GM21423 (cell line): ENCODE measurements around the gene YWHAG.
A peak's percentile ranks its signal among the peaks of the same experiment; 100 is the strongest.
"Not testable (repeated sequence)": the region's sequence is repeated elsewhere in the genome, so short reads cannot be mapped to it uniquely, and the experiment has no call there.

Experiments used
- ATAC-seq: cut with Tn5 transposase; IDR thresholded peaks from one replicate; pipeline ENCODE4 v1.9.1; 2021; ENCODE audit warnings: mild to moderate bottlenecking, moderate library complexity; ENCODE audit not compliant: unreplicated experiment

Gene YWHAG

DNA sequence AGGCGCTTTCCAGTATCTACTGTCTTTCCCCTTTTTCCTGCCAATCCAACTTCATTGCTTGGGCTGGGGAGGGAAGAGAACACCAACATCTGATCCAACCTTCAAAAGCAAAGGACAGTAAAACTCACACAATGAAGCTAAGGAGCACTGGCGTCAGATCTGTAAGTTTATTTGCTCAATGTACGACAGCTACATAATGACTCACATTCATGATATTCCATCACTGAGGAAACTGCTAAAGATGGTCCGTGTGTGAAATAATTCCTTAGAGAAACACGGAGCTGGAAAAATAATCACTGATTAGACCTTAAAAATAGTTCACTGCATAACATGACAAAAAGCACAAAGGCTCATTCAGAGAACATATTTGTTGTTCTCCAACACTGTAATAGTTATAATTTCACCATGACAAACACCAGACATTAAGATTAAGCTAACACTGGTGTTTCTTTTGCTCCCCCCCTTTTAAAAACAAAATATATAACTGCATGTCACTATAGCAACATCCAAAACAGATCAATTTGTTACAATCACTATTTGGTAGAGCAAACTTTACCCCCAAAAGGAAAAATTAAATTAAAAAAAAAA, 32.1 kb downstream of the YWHAG start:
- ATAC-seq: no peak

DNA sequence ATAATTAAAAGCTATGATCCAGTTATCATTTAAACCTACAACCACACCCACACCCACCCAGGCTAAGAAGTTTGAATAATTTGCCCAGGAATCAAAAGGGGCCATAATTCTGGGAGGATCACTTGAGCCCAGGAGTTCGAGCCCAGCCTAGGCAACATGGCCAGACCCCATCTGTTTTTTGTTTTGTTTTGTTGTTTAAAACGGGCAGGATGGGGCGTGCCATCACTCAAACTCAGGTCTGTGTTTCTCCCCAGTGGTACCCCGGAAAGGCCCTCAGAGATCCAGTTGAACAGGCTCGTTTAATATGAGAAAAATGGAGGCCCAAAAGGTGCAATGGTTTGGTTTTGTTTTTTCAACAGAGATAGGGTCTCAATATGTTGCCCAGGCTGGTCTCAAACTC, 33.0 kb downstream of the YWHAG start:
- ATAC-seq: no peak

DNA sequence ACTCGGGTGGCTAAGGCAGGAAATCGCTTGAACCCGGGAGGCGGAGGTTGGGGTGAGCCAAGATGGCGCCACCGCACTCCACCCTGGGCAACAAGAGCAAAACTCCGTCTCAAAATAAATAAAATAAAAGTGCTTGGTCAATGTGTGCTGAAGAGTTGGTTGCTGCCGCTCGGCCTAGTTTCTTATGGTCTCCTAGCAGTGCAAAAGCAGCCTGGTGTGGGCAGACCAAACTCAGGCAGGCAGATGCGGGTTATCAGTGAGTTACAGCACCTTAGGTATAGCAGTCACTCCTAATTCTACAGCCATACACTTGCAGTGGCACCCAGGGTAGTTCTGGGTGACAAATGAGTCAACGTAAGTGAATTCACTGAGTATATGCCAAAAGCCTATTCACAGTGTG, 33.7 kb downstream of the YWHAG start:
- ATAC-seq: no peak

DNA sequence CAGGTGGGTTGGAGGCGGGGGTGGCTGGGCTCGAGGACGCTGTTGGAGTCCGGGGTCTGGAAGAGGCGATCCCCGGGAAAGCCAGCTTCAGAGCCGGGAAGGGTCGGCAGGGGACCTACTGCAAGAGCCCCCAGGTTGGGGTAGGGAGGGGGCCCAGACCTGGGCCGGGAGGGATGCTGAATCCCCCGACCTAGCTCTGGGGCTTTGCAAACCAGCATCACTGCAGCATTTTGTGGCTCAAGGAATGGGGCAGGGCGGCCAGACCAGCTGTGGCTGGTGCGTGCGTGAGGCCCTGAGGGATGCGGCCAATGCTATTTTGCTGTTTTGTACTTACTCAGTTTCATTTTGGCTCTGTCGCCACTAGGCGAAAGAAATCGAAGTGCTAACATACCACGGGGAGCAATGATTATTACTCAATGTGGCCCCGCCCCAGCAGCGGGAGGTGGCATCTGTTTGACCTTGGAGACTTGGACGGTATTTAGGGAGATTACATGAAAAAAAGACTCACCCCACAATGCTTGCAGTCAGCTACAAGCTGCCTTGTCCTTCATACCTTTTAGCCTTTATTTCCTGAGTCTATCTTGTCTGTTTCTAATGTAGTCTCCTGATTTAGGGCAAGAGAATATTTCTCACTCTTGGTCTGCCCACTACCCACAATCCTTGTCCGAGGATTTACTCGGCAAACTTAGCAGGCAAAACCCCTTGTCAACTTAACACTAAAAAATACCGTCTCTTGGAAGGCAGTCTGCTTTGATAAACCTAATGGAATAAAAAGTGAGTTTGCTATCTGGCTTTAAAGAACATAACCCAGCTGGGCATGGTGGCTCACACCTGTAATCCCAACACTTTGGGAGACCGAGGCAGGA, 40.1 kb downstream of the YWHAG start:
- ATAC-seq: peak; percentile 44

DNA sequence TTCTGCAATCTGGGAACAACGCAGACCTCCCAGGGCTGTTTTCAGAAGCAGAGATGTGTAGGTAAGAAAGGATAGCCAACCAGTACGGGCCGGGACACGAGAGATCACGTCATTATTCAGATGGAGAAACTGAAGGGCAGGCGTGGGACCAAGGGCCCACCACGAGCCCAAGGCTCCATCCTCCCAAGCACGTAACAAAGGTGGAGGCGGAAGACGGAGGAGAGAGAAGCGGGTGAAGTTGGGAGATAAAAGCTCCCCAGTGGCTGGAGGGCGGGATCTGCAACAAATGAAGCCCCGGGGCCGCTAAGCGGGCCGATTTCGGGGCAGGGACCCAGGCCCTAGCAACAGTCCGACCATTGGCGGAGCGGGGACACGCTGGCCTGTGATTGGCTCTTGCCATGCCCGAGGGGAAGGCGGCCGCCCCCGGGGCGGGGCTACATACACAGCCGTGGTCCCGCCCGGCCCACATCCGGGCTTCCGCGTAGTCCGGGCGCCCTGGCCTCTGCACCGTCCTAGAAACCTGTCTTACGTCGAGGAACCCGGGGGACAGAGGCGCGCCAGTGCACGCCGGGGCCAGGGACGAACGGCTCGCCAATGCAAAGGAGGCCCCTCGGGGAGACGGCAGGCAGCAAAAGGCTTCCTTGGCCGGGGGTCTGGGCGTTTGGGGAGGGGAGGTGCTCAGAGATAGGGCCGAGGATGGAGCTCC, 40.9 kb downstream of the YWHAG start:
- ATAC-seq: peak; percentile 92

DNA sequence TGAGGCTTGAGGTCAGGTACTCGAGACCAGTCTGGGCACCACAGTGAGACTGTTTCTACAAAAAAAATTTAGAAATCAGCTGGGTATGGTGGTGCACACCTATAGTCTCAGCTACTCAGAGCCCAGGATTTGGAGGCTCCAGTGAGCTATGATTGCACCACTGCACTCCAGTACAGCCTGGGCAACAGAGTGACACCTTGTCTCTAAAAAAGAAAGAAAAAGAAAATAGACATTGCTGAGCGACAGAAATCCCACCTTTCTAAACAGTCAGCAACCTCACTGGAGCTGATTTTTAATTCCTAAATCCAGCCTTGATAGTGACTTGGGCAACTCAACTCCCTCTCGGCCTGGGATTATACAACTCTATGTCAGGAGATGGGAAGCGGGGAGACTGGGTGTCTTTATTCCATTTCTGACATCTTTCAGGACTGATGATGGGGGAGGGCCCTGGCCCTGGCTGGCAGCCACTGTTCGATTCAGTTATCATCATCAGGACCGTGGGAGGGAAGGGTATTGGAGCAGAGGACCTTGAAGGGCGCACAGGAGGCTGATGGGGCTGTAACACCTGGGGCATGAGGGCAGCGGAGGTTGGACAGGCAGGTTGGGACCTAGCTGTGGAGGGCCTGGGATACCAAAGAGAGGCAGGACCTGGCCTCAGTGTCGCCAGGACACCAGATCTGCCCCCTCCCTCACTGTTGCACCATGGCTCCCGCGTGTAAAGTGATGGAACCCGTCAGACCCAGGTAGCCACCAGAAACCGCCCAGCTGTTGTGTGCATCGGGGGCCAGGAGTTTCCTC, 41.6 kb downstream of the YWHAG start:
- no peak for ATAC-seq

DNA sequence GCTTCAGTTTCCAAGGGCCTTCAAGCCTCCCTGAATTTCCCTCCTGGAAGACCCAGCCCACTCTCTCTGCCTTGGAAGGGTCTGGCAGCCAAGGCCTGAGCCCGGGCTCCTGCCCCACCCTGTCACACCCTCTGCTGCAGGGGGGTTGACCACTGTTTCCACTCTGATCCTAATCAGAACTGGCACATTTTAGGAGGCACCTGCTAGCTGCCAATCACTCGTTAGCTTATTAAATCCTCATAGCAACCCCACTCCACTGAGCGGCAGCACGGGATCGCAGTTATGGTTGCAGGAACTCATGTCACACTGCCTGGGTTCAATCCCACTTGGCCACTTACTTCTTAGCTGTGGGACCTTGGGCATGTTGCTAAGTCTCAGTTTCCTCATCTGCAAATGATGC, 43.4 kb downstream of the YWHAG start:
- ATAC-seq: no peak

DNA sequence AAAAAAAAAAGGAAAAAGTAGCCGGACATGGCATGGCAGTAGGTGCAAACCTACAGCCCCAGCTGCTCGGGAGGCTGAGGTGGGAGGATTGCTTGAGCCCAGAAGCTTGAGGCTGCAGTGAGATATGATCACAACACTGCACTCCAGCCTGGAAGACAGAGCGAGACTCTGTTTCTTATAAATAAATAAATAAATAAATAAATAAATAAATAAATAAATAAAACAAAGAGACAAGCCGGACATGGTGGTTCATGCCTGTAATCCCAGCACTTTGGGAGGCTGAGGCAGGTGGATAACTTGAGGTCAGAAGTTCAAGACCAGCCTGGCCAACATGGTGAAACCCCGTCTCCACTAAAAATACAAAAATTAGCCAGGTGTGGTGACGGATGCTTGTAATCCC, 44.1 kb downstream of the YWHAG start:
- not testable (repeated sequence) for ATAC-seq

DNA sequence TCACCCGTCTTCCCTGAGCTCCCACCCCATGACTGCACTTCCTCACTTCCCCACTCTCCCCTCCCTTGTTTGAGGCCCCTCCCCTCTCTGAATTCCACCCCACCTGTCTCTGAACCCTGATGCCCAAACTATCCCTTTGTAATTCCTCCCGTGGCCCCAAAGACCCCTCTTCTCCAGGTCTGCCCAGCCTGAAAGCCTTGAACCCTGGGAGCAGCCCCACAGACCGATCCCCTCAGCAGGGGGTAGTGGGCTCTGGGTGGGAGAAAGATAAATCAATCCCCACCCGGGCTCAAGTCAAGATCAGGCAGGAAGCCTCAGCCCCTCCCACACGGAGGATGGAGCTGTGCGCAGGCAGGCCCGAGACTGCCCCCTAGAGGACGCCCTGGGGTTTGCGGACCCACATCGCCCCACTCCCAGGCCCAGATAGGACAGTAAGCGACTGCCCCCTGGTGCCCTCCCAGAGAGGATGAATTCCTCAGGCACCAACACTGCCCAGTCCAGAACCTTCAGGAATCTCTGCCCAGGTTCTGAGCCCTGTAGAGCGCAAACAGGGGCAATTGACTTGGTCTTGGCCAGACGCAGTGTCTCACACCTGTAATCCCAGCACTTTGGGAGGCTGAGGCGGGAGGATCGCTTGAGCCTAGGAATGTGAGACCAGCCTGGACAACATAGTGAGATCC, 44.6 kb downstream of the YWHAG start:
- peak; percentile 28 for ATAC-seq

DNA sequence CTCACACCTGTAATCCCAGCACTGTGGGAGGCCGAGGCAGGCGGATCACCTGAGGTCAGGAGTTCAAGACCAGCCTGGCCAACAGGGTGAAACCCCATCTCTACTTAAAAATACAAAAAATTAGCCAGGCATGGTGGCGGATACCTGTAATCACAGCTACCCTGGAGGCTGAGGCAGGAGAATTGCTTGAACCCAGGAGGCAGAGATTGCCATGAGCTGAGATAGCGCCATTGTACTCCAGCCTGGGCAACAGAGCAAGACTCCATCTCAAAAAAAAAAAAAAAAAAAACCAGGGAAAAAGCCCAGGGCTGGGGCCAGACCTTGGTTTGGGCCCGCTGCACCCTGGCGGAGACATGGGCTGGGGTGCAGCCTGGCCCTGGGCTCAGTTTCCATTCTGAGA, 47.0 kb downstream of the YWHAG start:
- ATAC-seq: not testable (repeated sequence)

DNA sequence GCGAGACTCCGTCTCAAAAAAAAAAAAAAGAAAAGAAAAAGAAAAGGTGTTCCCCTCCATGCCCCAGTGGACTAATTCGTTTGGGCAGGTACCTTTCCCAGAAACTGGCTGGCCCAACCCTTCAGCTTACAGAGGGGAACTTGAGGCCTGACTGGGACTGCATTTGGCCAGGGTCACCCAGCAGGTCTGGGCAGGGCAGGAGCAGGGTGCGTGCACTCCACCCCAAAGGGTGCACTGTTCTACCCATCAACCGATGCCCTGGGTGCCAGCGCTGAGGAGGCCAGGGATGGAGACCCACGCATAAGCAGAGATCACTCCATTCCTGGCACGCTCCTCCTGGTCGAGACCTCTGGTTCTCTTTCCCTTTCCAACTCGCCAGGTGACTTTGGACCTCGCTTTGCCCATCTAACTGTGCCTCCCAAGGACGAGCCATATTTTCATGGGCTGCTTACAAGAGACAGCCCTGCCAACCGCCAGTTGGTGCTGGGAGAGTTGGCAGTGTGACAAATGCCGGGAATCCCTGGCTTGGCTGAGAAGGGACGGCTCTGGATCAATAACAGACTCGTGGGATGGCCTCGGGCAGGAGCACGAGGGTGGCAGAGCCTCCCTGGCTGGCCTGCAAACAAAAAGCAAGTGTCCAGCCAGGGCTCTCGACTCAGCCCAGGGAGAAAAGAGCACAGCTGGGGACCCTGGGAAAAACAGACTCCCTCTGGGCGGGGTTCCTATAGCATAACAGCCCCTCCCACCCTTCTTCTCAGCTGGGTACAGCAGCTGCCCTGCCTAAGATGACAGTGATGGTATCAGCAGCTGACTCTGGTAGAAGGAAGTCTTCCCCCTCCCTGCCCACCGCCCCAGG, 48.5 kb downstream of the YWHAG start:
- ATAC-seq: no peak

DNA sequence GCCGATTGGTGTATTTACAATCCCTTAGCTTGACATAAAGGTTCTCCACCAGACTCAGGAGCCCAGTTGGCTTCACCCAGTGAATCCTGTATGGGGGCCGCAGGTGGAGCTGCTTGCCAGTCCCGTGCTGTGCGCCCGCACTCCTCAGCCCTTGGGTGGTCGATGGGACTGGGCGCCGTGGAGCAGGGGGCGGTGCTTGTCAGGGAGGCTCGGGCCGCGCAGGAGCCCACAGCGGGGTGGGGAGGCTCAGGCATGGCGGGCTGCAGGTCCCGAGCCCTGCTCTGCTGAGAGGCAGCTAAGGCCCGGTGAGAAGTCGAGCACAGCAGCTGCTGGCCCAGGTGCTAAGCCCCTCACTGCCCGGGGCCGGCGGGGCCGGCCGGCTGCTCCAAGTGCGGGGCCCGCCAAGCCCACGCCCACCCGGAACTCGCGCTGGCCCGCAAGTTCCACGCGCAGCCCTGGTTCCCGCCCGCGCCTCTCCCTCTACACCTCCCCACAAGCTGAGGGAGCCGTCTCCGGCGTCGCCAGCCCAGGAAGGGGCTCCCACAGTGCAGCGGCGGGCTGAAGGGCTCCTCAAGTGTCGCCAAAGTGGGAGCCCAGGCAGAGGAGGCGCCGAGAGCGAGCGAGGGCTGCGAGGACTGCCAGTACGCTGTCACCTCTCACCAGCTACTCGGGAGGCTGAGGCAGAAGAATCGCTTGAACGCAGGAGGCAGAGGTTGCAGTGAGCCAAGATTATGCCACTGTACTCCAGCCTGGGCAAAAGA, 49.3 kb downstream of the YWHAG start:
- not testable (repeated sequence) for ATAC-seq

DNA sequence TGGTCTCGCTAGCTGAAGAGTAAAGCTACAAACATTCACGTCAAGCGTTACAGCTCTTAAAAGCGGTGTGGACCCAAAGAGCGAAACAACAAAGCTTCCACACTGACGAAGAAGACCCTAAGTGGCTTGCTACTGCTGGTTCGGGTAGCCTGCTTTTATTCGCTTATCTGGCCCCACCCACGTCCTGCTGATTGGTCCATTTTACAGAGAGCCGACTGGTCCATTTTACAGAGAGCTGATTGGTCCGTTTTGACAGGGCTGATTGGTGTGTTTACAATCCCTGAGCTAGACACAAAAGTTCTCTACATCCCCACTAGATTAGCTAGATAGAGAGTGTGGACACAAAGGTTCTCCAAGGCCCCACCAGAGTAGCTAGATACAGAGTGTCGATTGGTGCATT, 49.9 kb downstream of the YWHAG start:
- not testable (repeated sequence) for ATAC-seq

DNA sequence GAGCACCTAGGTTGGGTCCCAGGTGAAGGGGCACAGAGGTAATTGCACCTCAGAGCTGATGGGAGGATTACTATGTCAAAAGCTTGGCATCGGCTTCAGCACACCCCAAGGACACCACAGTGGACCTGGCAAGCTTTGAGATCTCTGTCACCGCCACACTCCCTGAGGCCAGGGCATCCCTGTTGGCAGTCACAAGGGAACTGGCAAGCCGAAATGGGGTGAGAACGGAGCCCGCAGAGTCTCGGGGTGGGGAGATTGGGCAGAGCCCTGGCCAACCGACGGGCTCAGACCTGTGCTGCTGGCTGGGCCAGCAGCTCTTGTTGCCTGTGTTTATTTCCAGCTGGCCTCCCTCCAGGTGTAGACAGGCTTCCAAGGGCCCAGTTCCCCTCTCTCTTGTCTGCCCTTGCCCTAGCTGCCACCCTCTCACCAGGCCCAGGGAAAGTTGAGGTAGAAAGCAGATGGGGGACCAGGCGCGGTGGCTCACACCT, 53.9 kb downstream of the YWHAG start:
- ATAC-seq: no peak

DNA sequence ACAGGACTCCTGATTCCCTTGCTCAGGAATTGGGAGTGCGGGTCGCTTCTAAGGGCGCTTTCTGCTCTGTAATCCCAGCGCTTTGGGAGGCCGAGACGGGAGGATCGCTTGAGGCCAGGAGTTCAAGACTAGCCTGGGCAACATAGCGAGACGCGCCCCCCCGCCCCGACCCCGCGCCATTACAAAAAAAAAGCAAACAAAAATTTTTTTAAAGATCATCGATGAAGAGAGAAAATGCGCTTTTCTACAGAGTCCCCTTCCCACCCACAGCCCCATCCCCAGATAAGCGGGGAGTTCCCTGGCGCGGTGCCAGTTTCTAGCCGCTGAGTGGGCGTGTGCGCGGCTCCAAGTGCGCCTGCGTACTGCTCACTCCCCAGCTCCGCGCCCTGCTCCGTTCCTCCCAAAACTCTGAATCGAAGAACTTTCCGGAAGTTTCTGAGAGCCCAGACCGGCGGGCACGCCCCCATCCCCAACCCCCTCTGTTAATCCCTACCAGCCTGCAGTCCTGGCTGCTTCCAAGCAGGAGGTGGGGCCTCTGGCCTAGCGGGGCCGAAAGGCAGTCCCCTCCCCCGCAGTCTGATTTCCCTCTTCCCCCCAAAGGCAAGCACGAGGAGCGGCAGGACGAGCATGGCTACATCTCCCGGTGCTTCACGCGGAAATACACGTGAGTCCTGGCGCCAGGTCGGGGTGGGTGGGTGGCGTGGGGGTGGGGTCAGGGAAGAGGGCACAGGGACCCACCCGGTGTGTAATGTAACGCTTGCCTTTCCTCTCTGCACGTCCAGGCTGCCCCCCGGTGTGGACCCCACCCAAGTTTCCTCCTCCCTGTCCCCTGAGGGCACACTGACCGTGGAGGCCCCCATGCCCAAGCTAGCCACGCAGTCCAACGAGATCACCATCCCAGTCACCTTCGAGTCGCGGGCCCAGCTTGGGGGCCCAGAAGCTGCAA, 55.3 kb downstream of the YWHAG start:
- peak; percentile 48 for ATAC-seq

DNA sequence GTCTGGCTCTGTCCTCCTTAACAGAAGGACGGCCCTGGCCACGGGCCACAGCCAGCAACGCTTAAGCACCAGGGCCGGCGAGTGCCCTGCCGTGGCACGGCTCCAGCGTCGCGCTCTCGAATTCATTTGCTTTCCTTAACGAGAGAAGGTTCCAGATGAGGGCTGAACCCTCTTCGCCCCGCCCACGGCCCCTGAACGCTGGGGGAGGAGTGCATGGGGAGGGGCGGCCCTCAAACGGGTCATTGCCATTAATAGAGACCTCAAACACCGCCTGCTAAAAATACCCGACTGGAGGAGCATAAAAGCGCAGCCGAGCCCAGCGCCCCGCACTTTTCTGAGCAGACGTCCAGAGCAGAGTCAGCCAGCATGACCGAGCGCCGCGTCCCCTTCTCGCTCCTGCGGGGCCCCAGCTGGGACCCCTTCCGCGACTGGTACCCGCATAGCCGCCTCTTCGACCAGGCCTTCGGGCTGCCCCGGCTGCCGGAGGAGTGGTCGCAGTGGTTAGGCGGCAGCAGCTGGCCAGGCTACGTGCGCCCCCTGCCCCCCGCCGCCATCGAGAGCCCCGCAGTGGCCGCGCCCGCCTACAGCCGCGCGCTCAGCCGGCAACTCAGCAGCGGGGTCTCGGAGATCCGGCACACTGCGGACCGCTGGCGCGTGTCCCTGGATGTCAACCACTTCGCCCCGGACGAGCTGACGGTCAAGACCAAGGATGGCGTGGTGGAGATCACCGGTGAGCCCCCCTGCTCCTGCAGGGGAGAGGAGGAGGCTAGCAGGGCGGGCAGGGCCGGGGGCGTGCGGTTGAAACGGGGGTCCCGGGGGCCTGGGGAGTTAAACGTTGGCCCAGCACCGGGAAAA, 56.2 kb downstream of the YWHAG start, which contains the start of gene HSPB1:
Gene HSPB1, plus strand, starts transcription at position 327 of the 855 bp plus-strand sequence. Its CDS starts 40 bp downstream, at position 367.
- peak; percentile 61 for ATAC-seq
